ENCODE measurements around the gene VSIG10.

GRCh38 chr12:118094039-118094438, 9.8 kb downstream of the VSIG10 start:
- TF ChIP-seq CTCF (IDR thresholded peaks at IDR 0.05) (no peak), POLR2A (IDR thresholded peaks at IDR 0.05) (no peak)
